Measurements from ENCODE around the gene TBC1D1.

Gene TBC1D1

DNA sequence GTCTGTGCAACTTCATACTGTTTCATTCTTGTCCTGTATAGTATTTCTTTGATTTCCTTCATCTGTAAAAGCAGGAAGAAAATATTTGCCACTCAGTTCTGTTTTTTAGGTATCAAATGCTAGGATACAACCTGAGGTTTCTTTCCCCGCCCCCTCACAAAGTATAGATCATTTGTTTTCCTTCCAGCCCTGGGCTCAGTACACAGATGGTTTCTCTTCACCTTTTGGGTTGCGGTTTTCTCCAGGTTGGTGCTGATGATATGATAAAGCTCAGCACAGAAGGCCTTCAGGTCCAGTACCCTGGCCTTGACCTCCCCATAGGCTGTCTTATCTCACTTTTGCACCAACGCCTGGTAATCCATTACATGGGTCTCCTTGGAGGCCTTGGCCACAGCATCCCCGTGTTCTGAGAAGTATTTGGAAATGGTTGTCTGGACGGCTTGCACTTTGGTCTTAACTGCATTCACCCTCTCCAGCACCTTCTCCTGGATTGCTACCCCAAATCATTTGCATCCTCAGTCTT, 104.5 kb downstream of the TBC1D1 start:
- DNase-seq: no peak

DNA sequence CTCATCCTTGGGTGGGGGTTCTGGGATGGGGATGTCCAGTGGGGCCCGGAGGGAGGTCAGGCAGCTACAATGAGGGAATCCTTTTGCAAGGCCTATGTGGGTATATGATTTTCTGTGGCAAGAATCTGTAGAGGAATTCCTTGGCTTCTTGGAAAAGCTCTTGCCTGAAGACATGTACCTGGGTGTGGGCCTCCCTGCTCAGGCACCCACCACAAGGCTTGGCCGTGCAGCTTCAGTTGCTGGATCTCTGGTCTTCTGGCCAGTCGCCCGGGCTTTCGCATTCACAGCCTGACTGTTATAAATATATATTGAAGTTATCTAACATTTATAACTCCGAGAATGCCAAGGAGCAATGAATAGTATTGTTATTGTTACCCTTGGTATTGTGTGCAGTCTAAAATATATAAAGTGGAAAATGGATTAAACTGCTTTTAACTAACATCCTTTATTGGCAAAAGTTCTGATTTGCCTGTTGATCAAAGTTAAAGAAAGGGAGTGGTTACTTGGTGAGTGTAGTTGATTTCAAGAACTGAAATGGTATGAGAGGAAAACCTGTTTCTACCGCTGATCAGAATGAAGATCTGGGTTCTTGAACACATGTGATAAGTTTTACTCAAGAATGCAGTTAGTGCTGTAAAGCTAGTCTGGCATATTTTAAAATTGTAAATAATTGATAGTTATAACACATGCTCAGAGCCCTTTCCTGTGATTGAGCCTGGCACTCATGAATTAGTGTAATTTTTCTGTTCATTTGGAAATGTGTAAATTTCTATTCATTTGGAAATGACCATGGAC, 105.3 kb downstream of the TBC1D1 start:
- no peak for DNase-seq

DNA sequence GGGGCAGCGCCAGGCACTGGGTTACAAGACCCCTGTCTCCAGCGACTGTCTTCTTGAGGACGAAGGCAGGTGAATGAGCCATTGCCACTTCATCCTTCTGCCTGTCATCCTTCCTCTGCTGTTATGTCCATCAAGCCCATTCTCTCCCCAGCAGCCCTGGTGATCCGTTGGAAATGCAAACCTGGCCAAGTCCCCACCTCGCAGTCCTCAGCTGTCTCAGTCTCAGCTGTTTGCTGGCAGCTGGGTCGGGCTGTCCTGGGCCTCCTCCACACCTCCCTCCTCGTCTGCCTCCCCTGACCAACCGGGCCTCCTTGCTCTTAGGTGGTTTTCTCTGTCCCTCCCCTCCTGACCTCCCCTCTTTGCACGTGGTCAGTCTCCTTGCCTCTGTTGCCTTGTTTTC, 107.3 kb downstream of the TBC1D1 start:
- no peak for DNase-seq

DNA sequence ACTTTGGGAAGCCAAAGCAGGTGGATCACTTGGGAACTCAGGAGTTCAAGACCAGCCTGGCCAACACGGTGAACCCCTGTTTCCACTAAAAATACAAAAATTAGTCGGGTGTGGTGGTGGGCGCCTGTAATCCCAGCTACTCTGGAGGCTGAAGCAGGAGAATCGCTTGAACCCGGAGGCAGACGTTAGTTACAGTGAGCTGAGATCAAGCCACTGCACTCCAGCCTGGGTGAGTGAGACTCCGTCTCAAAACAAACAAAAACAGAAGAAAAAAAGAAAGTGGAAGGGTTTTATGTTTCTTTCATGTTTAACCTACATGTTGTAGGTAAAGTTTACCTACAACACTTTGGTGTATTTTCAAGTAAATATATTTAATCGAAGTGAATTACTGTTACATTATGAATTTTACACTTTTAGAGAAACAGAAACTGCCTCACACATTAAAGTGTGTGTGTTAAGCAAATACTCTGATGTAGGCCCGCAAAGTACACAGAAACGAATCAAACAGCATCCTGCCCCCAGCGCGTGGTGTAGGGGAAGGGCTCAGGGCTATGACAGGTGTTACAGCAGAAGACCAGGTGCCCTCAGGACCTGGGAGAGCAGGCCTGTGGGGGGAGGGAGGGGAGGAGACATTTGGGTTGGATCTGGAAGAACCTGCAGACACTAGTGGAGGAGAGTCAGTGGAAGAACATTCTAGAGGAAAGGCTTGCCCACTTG, 108.3 kb downstream of the TBC1D1 start:
- no peak for DNase-seq

DNA sequence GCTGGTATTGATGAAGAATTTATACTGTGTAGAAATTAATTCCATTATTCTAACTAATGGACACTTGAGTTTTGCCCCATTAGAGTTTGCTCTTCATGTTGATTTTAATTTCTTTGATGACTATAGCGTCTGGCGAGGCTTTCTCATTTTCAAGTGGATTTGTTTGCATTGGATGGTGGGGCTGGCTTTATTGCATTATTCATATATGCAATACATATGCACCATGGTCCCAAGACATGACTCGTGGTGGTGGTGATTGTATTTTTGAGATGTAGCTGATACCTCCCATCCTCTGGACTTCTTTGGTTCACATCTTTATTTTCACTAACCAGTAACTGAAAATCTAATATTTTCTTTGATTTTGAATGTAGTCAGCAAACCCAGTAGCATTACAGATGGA, 109.1 kb downstream of the TBC1D1 start:
- no peak for DNase-seq

DNA sequence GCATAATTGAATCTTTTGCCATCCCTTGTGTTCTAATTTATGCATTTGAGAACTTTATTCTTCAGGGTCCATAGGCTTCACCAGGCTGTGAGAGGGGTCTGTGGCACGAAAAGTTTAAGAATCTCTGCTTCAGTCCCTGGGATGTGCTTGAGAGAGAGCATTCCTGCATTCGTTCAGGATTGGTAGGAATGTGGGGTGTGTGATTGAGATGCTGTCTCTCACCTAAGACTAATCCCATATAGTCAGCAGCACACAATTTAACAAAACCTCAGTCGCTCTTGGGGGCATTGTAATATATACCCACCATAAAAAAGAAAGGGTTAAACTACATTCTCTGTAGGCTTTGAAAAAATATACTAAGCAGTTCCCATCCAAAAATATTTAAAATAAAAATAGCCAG, 111.0 kb downstream of the TBC1D1 start:
- no peak for DNase-seq

DNA sequence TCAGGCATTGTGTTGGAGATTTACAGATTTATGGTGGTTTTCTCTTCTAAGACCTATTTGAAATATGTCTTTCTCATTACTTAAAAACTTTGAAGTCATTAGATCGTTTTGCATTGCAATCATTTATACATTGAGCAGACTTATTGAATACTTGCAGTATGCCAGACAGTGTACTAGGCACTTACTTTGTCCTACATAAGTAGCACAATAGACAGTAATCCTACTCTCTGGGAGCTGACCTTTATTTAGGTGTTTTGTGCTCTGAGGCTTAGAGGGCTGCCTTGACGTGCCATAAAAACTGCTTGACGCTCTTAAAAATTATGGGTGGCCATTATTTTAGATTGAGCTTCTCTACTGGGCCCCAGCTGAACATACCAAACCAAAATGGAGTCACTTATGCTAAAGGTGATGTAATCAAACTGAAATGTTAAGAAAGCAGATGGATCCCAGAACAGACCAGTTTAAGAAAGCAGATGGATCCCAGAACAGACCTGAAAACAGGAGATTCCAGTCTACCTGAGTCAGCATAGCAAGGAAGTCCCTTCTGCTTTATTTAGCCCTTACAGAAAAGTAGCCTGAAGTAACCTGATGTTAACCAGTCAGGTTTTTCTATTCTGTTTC, 111.7 kb downstream of the TBC1D1 start:
- DNase-seq: no peak

DNA sequence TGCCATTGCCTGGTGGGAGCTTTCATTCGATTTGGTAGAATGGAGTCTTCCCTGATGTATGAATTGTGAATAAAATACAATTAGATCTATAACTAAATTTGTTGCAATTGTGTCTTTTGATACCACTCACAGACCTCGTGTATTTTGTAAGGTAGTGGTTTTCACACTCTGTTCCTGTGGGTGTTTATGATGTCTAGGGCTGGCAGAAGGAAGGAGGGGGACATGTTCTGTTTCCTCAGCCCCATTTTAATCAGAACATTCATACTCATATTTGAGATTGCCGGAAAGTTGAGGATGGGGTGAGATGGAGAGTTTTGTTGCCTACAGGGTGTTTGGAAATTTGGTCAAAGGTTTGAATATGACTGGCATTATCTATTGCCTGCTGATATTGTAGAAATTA, 112.2 kb downstream of the TBC1D1 start:
- no peak for DNase-seq

DNA sequence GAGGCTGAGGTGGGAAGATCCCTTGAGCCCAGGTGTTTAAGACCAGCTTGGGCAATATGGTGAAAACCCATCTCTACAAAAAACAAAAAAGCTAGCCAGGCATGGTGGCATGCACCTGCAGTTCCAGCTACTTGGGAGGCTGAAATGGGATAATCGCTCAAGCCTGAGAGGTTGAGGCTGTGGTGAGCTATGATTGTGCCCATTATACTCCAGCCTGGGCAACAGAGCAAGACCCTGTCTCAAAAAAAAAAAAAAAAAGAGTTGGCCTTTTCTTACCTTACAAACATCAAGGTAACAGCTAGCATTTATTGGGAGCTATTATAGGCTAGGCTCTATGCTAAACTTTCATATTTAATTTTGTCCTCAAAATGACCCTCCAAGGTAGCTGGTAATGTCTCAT, 112.7 kb downstream of the TBC1D1 start:
- no peak for DNase-seq

DNA sequence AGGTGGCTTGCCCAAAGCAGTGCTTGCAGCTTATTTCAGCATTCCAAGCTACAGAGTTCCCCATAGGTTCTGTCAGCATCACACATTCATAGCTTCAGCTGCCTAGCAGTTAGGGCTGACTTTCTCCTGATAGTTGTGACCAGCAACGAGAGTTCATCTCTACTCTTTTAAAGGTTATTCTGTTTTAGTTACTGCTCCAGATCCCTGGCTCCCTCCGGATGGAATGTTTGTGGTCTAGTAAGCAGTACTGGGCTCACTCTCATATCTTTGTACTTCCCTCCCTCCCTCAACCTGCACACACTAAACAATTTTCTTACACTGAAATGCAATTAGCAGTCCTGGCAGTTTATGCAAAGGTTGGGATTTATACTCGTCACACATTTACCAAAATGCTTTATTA, 113.2 kb downstream of the TBC1D1 start:
- DNase-seq: no peak

DNA sequence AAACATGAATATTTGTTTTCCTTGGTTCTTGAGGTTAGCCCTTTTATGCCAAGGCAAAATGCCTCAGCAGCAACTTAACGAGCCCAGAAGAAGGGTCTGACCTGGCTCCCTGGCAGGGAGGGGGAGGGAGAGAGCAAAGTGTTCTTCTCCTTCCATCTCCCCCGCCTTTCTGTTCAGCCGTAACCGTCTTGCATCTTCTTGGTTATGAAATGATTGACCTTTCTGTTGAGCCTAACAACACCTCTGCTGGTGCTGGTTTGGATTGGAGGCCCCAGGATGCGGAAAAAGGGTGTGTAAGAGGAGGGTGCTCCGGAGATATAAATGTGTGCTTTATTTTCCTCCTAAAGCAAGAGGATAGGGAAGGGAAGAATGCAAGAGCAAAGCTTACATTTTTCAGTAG, 114.0 kb downstream of the TBC1D1 start:
- DNase-seq: no peak

DNA sequence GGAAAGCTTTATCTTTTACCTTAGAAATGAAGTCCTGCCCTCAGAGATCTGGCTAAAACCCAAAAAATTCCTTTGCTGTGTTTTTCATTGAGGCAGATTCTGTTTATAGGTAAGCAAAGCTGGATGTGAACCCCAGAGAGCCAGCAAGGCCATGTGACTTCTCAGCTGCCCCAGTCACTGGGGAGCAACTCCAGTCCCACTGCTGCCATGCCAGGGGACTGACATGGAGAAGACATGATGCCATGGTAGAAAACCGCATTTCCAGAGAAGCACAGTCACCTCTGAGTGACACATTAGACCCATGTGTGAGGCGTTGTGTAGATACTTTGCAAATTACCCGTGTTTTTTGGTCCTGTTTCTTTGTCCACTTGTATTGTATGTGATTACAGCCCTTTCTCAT, 114.8 kb downstream of the TBC1D1 start:
- DNase-seq: no peak

DNA sequence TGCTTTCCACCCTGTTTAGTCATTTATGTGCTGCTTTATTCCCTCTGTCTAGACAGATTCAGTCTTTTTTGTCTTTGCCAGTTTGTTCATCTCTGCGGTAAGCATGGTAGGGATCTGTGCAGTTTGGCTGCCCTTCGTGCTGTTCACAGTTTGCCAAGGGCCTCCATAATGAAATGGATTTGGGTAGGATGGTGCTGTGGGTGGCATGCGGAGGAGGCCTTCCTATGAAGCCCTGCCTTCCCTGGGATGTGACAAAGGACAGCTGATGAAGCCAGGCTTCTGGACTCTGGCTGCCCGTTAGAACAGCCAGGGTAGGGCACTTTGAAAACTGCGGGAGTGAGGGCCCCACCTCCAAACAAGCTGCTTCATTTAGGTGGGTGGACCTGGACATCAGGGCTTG, 116.8 kb downstream of the TBC1D1 start:
- no peak for DNase-seq

DNA sequence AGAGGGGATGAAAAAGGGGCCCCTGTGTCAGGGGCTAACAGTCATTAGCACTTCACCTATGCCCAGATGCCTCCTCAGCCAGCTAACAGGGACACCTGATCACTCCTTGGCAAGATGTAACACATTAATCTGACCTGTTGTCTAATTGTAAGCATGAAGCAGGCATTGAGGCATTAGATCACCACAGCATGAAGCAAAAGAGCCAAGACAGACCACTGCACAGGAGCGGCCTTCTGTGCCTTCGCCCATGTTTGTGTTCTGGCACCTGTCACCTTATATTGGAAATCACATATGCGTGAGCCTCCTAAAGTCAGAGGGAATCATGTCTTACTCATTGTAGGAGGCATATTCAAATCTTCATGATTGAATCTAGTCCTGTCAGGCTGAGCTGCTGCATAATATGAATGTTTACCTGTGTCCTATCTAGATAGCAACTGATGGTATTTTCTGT, 117.7 kb downstream of the TBC1D1 start:
- no peak for DNase-seq

DNA sequence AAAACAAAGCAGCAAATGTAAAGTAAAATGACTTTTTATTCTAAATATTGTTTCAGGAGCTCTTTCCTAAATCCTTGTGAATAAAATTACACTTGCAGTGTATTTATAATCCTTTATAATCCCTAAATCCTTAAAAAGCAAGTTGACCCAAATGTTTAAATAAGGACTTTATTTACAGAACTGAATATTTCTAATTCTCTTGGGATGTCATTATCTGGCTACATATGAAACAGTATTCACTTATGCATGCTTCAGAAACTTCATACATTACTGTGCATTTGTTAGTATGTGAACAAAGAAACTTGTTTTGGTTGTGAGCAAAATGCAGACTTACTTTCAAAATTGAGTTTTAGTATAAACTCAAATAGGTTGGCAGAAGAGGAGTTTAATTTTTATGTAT, 118.5 kb downstream of the TBC1D1 start:
- no peak for DNase-seq

DNA sequence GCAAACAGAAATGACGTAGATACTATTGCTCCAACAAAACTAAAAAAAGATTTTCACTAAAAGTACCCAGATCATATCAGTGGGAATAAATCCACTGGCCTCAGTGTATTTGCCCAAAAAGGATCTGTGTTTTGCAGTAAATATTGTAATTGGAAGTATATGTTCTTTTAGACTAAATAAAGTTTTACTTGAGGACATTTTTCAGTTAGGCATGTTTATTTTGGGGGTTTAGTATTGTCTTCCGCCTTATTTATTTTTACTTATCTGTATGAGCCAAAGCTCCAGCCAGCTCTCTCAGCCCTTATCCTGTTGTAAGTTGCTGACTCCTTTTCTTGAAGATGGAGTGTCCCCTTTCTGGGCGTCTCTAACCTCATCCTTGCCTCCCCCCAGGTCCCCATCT, 119.1 kb downstream of the TBC1D1 start:
- DNase-seq: no peak

DNA sequence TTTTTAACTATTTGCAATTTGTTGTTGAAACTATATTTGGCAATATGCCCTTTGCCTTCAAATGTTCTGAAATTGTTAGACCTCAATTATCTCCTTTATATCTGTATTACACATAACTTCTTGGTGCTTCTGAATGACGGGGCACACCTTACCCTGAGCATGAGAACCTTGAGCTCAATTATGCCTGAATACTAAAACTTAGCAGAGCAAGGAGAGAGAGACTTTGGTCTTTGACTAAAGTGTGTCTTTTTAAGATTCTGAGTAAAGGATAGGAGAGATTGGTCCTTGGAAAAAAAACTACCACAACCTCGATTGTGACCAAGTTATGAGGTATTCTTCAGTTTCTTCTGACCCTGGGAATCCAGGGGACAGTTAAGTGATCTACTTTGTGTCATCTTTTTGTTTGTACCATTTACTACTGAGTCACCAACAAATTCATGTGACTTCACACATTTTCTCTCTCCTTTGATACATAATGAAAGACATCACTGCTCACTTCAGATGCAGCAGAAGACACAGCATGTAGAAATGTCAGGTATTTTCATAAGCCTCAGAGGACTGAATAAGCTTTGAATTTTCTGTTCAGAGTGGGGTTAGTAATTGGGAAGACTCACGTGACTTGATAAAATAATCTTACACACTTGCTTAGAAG, 120.8 kb downstream of the TBC1D1 start:
- no peak for DNase-seq

DNA sequence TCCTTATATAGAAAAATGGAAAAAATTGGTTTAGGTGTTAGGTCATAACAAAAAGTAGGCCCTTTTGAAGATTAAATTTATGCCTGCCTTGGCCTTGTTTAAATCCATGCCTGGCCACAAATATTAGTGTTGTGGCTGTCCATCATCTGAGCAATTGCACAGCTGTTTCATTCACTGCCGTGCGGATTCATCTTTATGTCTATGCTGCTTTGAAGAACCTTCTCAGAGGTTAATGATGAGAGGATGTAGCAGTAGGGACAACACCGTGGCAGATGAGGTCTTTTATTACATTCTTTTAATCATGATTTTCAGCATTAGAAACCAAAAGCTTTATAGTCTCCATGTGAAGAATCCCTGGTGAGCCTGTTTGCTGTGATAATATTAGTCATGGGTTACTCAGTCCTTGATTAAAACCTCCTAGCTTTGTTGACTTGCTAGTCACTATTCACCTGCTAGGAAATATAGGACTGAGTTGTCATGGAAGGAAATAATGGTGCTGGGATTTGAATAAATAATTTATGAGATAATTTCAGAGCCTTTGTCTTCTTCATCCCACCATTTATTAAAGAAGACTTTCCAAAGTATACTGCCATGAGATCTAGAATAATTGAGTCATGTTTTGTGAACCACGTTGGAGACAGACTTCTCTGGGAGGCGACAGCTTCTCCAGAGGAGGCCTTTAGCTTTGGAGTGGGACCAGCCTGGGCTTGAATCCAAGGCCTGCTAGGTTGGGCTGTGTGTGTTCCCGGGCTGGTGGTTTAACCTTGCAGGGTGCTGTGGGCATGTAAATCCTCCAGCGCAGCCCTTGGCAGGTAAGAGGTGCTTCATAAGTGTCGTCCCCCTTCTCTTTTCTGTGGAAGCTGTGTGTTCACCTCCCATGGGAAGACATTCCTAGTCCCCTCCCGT, 122.8 kb downstream of the TBC1D1 start:
- DNase-seq: no peak

DNA sequence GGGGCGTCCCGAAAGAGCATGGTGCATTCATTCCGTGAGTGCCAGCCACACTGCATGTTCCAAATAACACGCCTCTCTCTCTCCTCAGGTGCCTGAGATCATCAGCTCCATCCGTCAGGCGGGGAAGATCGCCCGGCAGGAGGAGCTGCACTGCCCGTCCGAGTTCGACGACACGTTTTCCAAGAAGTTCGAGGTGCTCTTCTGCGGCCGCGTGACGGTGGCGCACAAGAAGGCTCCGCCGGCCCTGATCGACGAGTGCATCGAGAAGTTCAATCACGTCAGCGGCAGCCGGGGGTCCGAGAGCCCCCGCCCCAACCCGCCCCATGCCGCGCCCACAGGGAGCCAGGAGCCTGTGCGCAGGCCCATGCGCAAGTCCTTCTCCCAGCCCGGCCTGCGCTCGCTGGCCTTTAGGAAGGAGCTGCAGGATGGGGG, 123.6 kb downstream of the TBC1D1 start:
- DNase-seq: no peak

DNA sequence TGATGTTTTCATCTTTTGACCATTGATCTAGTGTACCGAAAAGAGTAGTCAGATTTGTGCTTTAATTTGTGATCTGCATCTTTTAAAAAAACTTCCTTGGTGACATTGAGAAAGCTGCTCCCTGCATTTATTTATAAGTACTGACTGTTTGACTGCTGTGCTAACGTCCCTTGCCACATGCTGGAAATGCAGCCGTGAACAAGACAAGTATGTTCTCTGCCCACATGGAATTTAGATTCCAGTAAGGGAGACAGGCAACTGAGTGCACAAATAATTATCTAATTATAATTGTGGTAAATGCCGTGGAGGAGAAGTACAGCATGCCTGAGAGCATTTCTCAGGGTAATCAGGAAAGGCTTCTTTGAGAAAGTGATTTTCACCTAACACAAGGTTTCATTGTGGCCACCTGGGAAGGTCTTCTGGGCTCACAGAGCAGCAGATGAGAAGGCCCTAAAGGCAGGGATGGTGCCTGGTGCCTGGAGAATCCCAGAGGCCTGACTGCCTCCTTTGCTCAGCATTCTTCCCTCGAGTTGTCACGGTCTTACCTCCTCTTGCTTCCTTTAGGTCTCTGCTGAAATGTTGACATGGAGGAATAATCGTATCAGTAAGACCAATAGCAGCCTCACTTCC, 125.1 kb downstream of the TBC1D1 start:
- no peak for DNase-seq

DNA sequence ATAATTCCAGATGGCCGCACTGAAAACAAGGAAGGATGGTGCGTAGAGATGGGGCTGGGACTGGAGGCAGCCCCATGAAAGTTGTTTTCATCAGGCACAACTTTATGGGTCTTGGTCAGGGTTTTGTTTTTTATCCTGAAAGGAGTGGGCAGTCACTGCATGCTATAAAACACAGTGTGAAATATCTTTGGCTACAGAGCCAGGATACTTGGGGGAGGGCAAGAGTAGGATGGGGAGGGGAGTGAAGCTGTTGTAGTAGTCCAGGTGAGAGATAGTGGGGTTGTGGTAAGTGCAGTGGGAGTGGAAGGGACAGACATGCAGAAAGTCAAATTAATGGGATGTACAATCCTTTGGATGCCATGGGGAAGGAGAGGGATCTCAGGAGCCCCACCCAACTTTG, 125.8 kb downstream of the TBC1D1 start:
- DNase-seq: no peak

DNA sequence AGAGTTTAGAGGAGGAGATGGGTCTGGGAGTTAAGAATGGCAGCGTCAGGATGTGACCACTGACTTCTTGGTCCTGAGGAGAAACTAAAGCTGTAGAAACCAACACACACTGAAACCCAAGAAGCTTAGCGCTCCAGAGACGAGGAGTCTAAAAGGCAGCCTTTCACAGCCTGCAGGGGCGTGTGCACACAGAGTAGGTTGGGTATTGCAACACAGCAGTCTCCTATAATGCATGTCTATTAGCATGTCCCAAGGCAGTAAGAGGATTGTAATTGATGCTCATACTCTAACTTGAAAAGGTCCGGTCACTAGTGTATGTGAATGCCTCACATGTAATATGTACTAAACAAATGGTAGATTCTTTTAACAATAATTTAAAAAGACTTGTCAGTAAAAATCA, 126.7 kb downstream of the TBC1D1 start:
- no peak for DNase-seq

Measured in HCEC 1CT (cell line).